T-helper 1 cell treated with Interleukin-12 subunit alpha and Interleukin-12 subunit beta and Interleukin-4 antibody, amounts not matched to agents 30 μg/mL and 1 μg/mL, for 36 hours (primary cell): ENCODE data around the gene RPP25L.

Source experiments
- H3K27ac Mint-ChIP-seq: one replicate; pipeline ENCODE4 v1.8.0; 2021; ENCODE audit warnings: mild to moderate bottlenecking, mixed read lengths
- H3K27me3 Mint-ChIP-seq: one replicate; pipeline ENCODE4 v1.8.0; 2021; ENCODE audit warnings: low read depth, mixed read lengths
- H3K36me3 Mint-ChIP-seq: one replicate; pipeline ENCODE4 v1.8.0; 2021; ENCODE audit warnings: low read depth, mixed read lengths
- H3K4me1 Mint-ChIP-seq: one replicate; pipeline ENCODE4 v1.8.0; 2021; ENCODE audit warnings: low read depth, mixed read lengths
- H3K4me3 Mint-ChIP-seq: one replicate; pipeline ENCODE4 v1.8.0; 2021; ENCODE audit warnings: mild to moderate bottlenecking, moderate library complexity, mixed read lengths
- H3K9me3 Mint-ChIP-seq: one replicate; pipeline ENCODE4 v1.8.0; 2021; ENCODE audit warnings: mixed read lengths

RPP25L gene, protein sequence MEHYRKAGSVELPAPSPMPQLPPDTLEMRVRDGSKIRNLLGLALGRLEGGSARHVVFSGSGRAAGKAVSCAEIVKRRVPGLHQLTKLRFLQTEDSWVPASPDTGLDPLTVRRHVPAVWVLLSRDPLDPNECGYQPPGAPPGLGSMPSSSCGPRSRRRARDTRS

DNA sequence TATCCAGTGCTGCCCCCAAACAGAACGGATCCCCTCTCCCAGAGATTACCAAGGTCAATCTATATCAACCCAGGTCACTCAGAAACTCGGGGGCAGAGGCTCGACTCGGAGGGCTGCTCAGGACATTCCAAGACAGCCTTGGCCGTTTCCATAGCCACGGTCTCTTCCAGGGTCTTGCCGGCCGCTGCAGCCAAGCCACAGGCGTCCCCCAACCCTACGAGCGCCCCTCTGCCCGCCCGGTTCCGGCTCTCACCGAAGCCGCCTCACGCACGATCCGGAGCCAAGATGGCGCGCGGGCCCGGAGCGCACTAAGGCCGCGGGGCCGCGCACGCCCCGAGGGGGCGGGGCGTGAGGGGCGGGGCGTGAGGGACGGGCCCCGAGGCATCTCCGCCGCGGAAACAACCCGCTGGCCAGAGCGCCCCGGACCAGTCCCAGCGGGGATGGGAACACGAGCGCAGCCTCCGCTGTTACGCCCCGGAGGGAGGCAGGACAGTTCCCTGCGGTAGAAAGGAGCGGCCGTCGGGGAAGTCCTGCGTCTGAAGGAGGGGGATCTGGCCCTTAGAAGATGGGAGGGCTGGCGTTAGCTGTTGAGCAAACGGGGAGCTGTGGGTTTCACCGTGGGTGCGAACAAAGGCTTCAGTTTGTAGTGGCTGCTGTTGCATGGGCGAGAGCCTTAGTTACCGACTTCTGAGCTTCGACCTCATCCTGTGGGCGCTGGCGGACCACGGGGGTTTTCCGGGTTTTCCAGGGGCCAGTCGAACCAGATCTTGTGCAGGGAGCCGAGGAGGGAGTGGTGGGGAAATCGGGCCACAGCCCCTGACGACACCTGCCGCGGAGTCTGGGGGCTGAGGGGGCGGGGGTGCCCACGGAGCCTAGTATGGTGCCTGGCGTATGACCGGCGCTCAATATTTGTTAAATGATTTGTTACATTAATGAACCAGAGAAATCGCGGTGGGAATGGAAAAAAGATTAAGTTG is at the start of gene RPP25L:
RPP25L (minus strand) TSS at position 287 of the 977 bp plus-strand sequence. CDS start 801 bp downstream, outside the sequence.
- H3K4me1 Mint-ChIP-seq = peaks cover 17% of the 10 kb centered on the region
- H3K27ac Mint-ChIP-seq = peak within 1 kb of the TSS; percentile 91
- H3K9me3 Mint-ChIP-seq = no peaks in the 10 kb centered on the region
- no peaks in the 10 kb centered on the region for H3K27me3 Mint-ChIP-seq
- peaks cover 14% of the 10 kb centered on the region for H3K36me3 Mint-ChIP-seq
- H3K4me3 Mint-ChIP-seq = peak within 1 kb of the TSS; percentile 92

- peaks cover 30% of the 10 kb centered on the region for H3K4me1 Mint-ChIP-seq
- H3K36me3 Mint-ChIP-seq = peaks cover 14% of the 10 kb centered on the region
- no peaks in the 10 kb centered on the region for H3K27me3 Mint-ChIP-seq
- no peak overlapping the region for H3K27ac Mint-ChIP-seq
- no peaks in the 10 kb centered on the region for H3K9me3 Mint-ChIP-seq
- H3K4me3 Mint-ChIP-seq = no peak overlapping the region
Observed at GRCh38 chr9:34659592-34660253, 47.8 kb upstream of the RPP25L start.

DNA sequence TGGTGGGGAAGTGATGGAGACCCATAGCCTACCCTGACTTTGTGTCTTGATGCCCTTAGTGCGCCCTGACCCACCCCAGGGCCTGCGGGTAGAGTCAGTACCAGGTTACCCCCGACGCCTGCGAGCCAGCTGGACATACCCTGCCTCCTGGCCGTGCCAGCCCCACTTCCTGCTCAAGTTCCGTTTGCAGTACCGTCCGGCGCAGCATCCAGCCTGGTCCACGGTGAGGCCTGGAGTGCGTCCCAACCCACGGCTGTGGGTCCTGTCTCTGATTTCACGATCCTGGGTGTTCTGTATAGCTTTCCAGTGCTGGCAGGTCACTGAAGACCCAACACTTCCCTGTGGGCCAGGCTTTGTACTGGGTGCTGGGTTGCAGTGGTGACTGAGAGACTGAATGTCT is 46.6 kb upstream of the RPP25L start:
- Mint-ChIP-seq H3K27me3 (no peaks in the 10 kb centered on the region), H3K36me3 (peaks cover 11% of the 10 kb centered on the region), H3K9me3 (no peaks in the 10 kb centered on the region), H3K4me1 (peaks cover 19% of the 10 kb centered on the region), H3K4me3 (no peak overlapping the region), H3K27ac (no peak overlapping the region)

- H3K9me3 Mint-ChIP-seq = no peaks in the 10 kb centered on the region
- no peak overlapping the region for H3K27ac Mint-ChIP-seq
- no peak overlapping the region for H3K4me3 Mint-ChIP-seq
- H3K27me3 Mint-ChIP-seq = no peaks in the 10 kb centered on the region
- peaks cover 15% of the 10 kb centered on the region for H3K4me1 Mint-ChIP-seq
- H3K36me3 Mint-ChIP-seq = peaks cover 9% of the 10 kb centered on the region
Observed at GRCh38 chr9:34656992-34657391, 45.1 kb upstream of the RPP25L start.

DNA sequence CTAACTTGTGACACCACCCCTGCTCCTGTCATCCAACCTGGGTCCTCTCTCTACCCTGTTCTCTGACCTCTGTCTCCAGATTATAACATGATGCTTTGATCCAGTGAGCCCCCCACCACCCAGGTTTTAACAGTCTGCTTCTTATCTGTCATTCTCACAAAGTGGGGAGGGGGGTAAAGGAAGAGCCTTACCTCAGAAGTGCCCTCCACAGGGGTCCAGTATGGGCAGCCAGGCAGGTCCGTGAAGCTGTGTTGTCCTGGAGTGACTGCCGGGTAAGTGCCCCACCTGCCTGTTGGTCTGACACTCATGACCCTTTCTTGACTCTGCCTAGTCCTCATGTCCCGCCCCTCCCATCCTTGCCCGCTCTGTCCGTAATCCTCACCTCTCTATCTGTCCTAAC is 43.5 kb upstream of the RPP25L start:
- Mint-ChIP-seq H3K4me1 (peaks cover 9% of the 10 kb centered on the region), H3K4me3 (no peak overlapping the region), H3K27me3 (no peaks in the 10 kb centered on the region), H3K36me3 (peaks cover 4% of the 10 kb centered on the region), H3K27ac (no peak overlapping the region), H3K9me3 (no peaks in the 10 kb centered on the region)

DNA sequence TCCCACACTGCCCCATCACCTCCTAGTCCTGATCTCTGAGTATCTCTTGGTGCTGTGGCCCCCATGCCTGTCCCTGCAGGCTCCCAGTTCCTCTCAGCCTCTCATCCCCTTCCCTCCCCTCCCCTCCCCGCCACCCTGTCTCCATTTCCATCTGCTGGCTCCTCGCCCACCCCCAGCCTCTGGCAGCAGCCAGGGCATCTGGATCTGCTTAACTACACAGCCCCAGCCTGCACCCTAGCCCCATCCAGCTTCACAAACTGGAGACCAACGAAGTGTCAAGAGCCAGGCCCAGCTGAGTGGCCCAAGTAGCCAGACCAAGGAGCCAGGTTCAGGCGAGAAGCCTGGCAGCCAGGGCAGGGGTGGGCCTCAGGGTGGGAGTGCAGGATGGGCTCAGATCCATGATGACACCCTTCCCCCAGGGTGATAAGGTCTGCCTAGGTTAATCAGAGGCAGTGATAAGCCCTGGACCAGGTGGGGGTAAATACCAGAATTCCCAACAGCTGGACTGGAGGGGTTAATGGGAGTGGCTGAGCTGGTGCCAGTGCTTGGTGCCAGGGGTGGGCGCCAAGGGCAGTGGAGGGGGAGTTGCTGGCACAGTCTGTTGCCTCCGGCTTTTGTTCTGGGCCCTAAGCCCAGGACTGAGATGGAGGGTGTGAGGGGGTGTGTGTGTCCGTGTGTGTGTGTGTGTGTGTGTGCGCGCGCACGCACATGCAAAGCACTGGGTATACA is 42.6 kb upstream of the RPP25L start:
- Mint-ChIP-seq H3K27ac (peak overlapping the region; percentile 70), H3K4me1 (peaks cover 9% of the 10 kb centered on the region), H3K9me3 (no peaks in the 10 kb centered on the region), H3K36me3 (peaks cover 9% of the 10 kb centered on the region), H3K27me3 (no peaks in the 10 kb centered on the region), H3K4me3 (no peak overlapping the region)

GRCh38 chr9:34653151-34654072 is 41.5 kb upstream of the RPP25L start:
- no peaks in the 10 kb centered on the region for H3K9me3 Mint-ChIP-seq
- H3K27ac Mint-ChIP-seq = no peak overlapping the region
- peaks cover 20% of the 10 kb centered on the region for H3K36me3 Mint-ChIP-seq
- no peak overlapping the region for H3K4me3 Mint-ChIP-seq
- no peaks in the 10 kb centered on the region for H3K27me3 Mint-ChIP-seq
- H3K4me1 Mint-ChIP-seq = peaks cover 15% of the 10 kb centered on the region

DNA sequence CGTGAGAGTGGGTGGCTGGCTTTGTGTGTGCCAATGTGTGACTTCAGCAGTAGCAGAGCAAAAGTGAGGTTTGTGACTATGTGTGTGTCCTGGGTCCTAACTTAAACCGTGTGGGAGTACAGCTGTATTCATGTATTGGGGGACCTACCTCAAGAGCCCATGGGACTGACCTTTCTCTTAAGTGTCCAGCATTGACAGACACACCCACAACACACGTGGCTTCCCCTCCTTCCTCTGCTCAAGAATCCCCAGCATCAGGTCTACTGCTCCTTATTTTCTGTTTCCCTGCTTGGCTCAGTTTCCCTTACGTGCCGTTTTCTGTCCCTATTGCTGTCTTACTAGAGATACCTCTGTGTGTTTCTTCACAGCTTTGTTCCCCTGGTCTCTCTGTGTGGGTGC is 40.7 kb upstream of the RPP25L start:
- H3K27me3 Mint-ChIP-seq = no peaks in the 10 kb centered on the region
- H3K27ac Mint-ChIP-seq = no peak overlapping the region
- peaks cover 28% of the 10 kb centered on the region for H3K36me3 Mint-ChIP-seq
- H3K9me3 Mint-ChIP-seq = no peaks in the 10 kb centered on the region
- no peak overlapping the region for H3K4me3 Mint-ChIP-seq
- peaks cover 23% of the 10 kb centered on the region for H3K4me1 Mint-ChIP-seq

- H3K4me3 Mint-ChIP-seq = no peak within 1 kb of the TSS
- H3K27me3 Mint-ChIP-seq = no peaks in the 10 kb centered on the region
- H3K36me3 Mint-ChIP-seq = peaks cover 31% of the 10 kb centered on the region
- H3K9me3 Mint-ChIP-seq = no peaks in the 10 kb centered on the region
- peaks cover 28% of the 10 kb centered on the region for H3K4me1 Mint-ChIP-seq
- no peak within 1 kb of the TSS for H3K27ac Mint-ChIP-seq
Observed at GRCh38 chr9:34651876-34652601, 40.1 kb upstream of the RPP25L start, which contains the start of gene IL11RA. Gene IL11RA, plus strand, starts transcription at chr9:34652185. Its CDS starts 3,033 bp downstream, at chr9:34655218.

DNA sequence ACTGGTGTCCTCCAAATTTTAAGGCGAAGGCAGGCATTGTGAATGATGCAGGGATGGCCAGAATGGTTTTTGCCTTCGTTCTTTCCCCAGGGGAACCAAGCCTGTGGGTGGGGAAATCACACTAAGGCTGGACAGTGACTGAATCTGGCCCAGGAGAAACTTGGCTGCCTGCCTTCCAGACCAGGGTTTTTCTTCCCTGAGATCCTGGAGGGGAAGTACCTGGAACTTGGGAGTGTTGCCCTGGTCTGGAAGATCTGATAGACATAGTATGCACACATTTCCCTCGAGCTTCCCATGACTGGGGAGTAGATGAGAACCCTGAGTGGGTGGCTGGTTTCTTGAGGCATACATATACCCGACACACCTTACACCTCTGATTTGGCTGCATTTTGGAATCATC is 39.4 kb upstream of the RPP25L start:
- Mint-ChIP-seq H3K36me3 (peaks cover 31% of the 10 kb centered on the region), H3K9me3 (no peaks in the 10 kb centered on the region)

GRCh38 chr9:34650816-34651215 is 38.9 kb upstream of the RPP25L start:
- Mint-ChIP-seq H3K36me3 (peaks cover 31% of the 10 kb centered on the region), H3K9me3 (no peaks in the 10 kb centered on the region), H3K27me3 (no peaks in the 10 kb centered on the region), H3K4me3 (no peak overlapping the region), H3K4me1 (peaks cover 34% of the 10 kb centered on the region), H3K27ac (no peak overlapping the region)

More for the DNA sequence above, 39.4 kb upstream of the RPP25L start:
- Mint-ChIP-seq H3K4me1 (peaks cover 31% of the 10 kb centered on the region), H3K27ac (no peak overlapping the region), H3K4me3 (no peak overlapping the region), H3K27me3 (no peaks in the 10 kb centered on the region)

GRCh38 chr9:34648673-34649072 is 36.8 kb upstream of the RPP25L start:
- Mint-ChIP-seq H3K9me3 (no peaks in the 10 kb centered on the region), H3K27ac (no peak overlapping the region), H3K27me3 (no peaks in the 10 kb centered on the region), H3K4me3 (peak overlapping the region; percentile 23), H3K36me3 (peaks cover 31% of the 10 kb centered on the region), H3K4me1 (peaks cover 34% of the 10 kb centered on the region)

DNA sequence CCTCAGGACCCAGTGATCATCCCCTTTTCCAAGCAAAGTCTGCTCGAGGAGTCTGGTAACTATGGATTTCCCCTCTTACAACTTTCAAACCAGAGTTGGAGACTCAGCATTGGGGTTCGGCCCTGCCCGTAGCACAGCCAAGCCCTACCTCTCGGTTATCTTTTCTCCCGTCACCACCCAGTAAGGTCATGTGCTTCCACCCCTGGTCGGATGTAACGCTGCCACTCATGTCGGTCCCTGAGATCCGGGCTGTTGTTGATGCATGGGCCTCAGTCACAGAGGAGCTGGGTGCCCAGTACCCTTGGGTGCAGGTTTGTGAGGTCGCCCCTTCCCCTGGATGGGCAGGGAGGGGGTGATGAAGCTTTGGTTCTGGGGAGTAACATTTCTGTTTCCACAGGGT is 35.8 kb upstream of the RPP25L start:
- H3K9me3 Mint-ChIP-seq = no peaks in the 10 kb centered on the region
- H3K4me1 Mint-ChIP-seq = peaks cover 29% of the 10 kb centered on the region
- peaks cover 31% of the 10 kb centered on the region for H3K36me3 Mint-ChIP-seq
- H3K27me3 Mint-ChIP-seq = no peaks in the 10 kb centered on the region
- peak overlapping the region; percentile 91 for H3K4me3 Mint-ChIP-seq
- H3K27ac Mint-ChIP-seq = peak overlapping the region; percentile 81
